ENCODE results near the gene CEP192. TPM values are rescaled to one million over a fixed set of nuclear protein-coding genes. Genes with fewer than 3 reads are reported as not detected.
A peak's percentile ranks its signal among the peaks of the same experiment; 100 is the strongest.
"Not testable (repeated sequence)": the region's sequence is repeated elsewhere in the genome, so short reads cannot be mapped to it uniquely, and the experiment has no call there.

CEP192 gene
- polyA plus RNA-seq, 3 donors = 34.1 to 46.2 (median 39.3) TPM

- no peak for DNase-seq (ENCODE audit: low read depth in 3 of 3, low spot score in 2 of 3)
Measured at GRCh38 chr18:12989397-12990122, 1.6 kb upstream of the CEP192 start.

- DNase-seq (ENCODE audit: low read depth in 3 of 3, low spot score in 2 of 3) = no peak
Measured at GRCh38 chr18:12990123-12990475, 1.1 kb upstream of the CEP192 start.

- peak in 1 of 3 donors; percentile 25 for DNase-seq (ENCODE audit: low read depth in 3 of 3, low spot score in 2 of 3)
Measured at GRCh38 chr18:12990641-12990966, 558 bp upstream of the CEP192 start.

- peak in 1 of 3 donors; percentile 33 for DNase-seq (ENCODE audit: low read depth in 3 of 3, low spot score in 2 of 3)
Measured at GRCh38 chr18:12991821-12992179, 638 bp downstream of the CEP192 start.

GRCh38 chr18:12993439-12993838, 2.3 kb downstream of the CEP192 start:
- DNase-seq (ENCODE audit: low read depth in 3 of 3, low spot score in 2 of 3) = no peak

- DNase-seq (ENCODE audit: low read depth in 3 of 3, low spot score in 2 of 3) = no peak
Measured at GRCh38 chr18:12995424-12995823, 4.3 kb downstream of the CEP192 start.

GRCh38 chr18:12995952-12996477, 4.9 kb downstream of the CEP192 start:
- no peak for DNase-seq (ENCODE audit: low read depth in 3 of 3, low spot score in 2 of 3)

GRCh38 chr18:12996661-12997292, 5.6 kb downstream of the CEP192 start:
- no peak for DNase-seq (ENCODE audit: low read depth in 3 of 3, low spot score in 2 of 3)

GRCh38 chr18:12997330-12997729, 6.2 kb downstream of the CEP192 start:
- DNase-seq (ENCODE audit: low read depth in 3 of 3, low spot score in 2 of 3) = not testable (repeated sequence)

GRCh38 chr18:12998332-12999060, 7.3 kb downstream of the CEP192 start:
- no peak for DNase-seq (ENCODE audit: low read depth in 3 of 3, low spot score in 2 of 3)

GRCh38 chr18:13003466-13003896, 12.3 kb downstream of the CEP192 start:
- DNase-seq (ENCODE audit: low read depth in 3 of 3, low spot score in 2 of 3) = no peak

- DNase-seq (ENCODE audit: low read depth in 3 of 3, low spot score in 2 of 3) = no peak
Measured at GRCh38 chr18:13004396-13004795, 13.2 kb downstream of the CEP192 start.

GRCh38 chr18:13005289-13005688, 14.1 kb downstream of the CEP192 start:
- no peak for DNase-seq (ENCODE audit: low read depth in 3 of 3, low spot score in 2 of 3)

- DNase-seq (ENCODE audit: low read depth in 3 of 3, low spot score in 2 of 3) = no peak
Measured at GRCh38 chr18:13006531-13007247, 15.5 kb downstream of the CEP192 start.

- no peak for DNase-seq (ENCODE audit: low read depth in 3 of 3, low spot score in 2 of 3)
Measured at GRCh38 chr18:13007248-13007560, 16.0 kb downstream of the CEP192 start.

GRCh38 chr18:13011719-13012118, 20.6 kb downstream of the CEP192 start:
- DNase-seq (ENCODE audit: low read depth in 3 of 3, low spot score in 2 of 3) = no peak

GRCh38 chr18:13014232-13014631, 23.1 kb downstream of the CEP192 start:
- no peak for DNase-seq (ENCODE audit: low read depth in 3 of 3, low spot score in 2 of 3)

GRCh38 chr18:13014818-13015217, 23.7 kb downstream of the CEP192 start:
- DNase-seq (ENCODE audit: low read depth in 3 of 3, low spot score in 2 of 3) = no peak

- DNase-seq (ENCODE audit: low read depth in 3 of 3, low spot score in 2 of 3) = no peak
Measured at GRCh38 chr18:13017247-13017875, 26.2 kb downstream of the CEP192 start.

GRCh38 chr18:13018374-13018773, 27.2 kb downstream of the CEP192 start:
- DNase-seq (ENCODE audit: low read depth in 3 of 3, low spot score in 2 of 3) = no peak

GRCh38 chr18:13019301-13019700, 28.1 kb downstream of the CEP192 start:
- DNase-seq (ENCODE audit: low read depth in 3 of 3, low spot score in 2 of 3) = no peak

Measured in right renal cortex interstitium (tissue), 3 donors.